ENCODE data around the gene ATG3. TPM values are rescaled to one million over a fixed set of nuclear protein-coding genes. Genes with fewer than 3 reads are reported as not detected.

Gene ATG3
- total RNA-seq, result 53.3 and 54.7 TPM in 2 replicates

GRCh38 chr3:112561734-112562529, at the start of gene ATG3, which contains the start of gene SLC35A5:
Gene ATG3 (minus strand): TSS chr3:112561962. CDS start chr3:112561528, 434 bp downstream.
Gene SLC35A5 (plus strand): TSS chr3:112562045. CDS start chr3:112563404, 1,359 bp downstream.

GRCh38 chr3:112498914-112499711, 62.6 kb downstream of the ATG3 start, which contains the start of gene BTLA:
Gene BTLA (minus strand): TSS chr3:112499472. CDS start chr3:112499358, 114 bp downstream.

Other genes starting within 250 kb of the ATG3 start
- 12.3 and 12.8 TPM in 2 replicates for gene CD200, start 228.8 kb downstream of the ATG3 start, total RNA-seq
- 0.07 and 0.30 TPM in 2 replicates for gene BTLA, start 62.5 kb downstream of the ATG3 start, total RNA-seq
- 58.2 and 66.3 TPM in 2 replicates for gene SLC35A5, start 83 bp upstream of the ATG3 start, total RNA-seq
- 1,619 and 1,677 TPM in 2 replicates for gene CCDC80, start 79.2 kb upstream of the ATG3 start, total RNA-seq